MM.1S (cell line): ENCODE measurements around the gene FILIP1.
"Not testable (repeated sequence)": the region's sequence is repeated elsewhere in the genome, so short reads cannot be mapped to it uniquely, and the experiment has no call there.

Experiments
- DNase-seq: peaks from one replicate; pipeline ENCODE4 v3.0.0-alpha.2; 2015
- H2AFZ ChIP-seq: fragments of 300-600 bp; sonication (generic); 2 replicates; pipeline ENCODE4 v1.6.0; 2016; ENCODE audit warnings: antibody characterized with exemption, low read length
- H3F3A ChIP-seq: fragments of 300-600 bp; sonication (generic); 2 replicates; pipeline ENCODE4 v1.6.1; 2016; ENCODE audit warnings: mild to moderate bottlenecking, antibody characterized with exemption, low read length, moderate library complexity, mixed read lengths; ENCODE audit not compliant: insufficient read depth
- H3K27ac ChIP-seq: fragments of 300-600 bp; sonication (generic); 2 replicates; pipeline ENCODE4 v1.5.1; 2016; ENCODE audit warnings: mild to moderate bottlenecking, low read length
- H3K27me3 ChIP-seq: fragments of 300-600 bp; sonication (generic); replicated peaks from 2 replicates; pipeline ENCODE4 v1.6.0; 2016; ENCODE audit warnings: low read length; ENCODE audit not compliant: insufficient read depth
- H3K36me3 ChIP-seq: fragments of 300-600 bp; sonication (generic); replicated peaks from 2 replicates; pipeline ENCODE4 v1.6.1; 2016; ENCODE audit warnings: mild to moderate bottlenecking, low read length, mixed read lengths; ENCODE audit not compliant: insufficient read depth
- H3K4me1 ChIP-seq: fragments of 300-600 bp; sonication (generic); 2 replicates; pipeline ENCODE4 v1.6.1; 2016; ENCODE audit warnings: low read length, mixed read lengths
- H3K4me2 ChIP-seq: fragments of 300-600 bp; sonication (generic); 2 replicates; pipeline ENCODE4 v1.6.0; 2016; ENCODE audit warnings: low read depth, low read length
- H3K4me3 ChIP-seq: fragments of 300-600 bp; sonication (generic); 2 replicates; pipeline ENCODE4 v1.5.1; 2016; ENCODE audit warnings: low read length, mixed read lengths
- H3K79me2 ChIP-seq: fragments of 300-600 bp; sonication (generic); 2 replicates; pipeline ENCODE4 v1.6.1; 2016; ENCODE audit warnings: mixed run types, low read length, mixed read lengths
- H3K9ac ChIP-seq: fragments of 300-600 bp; sonication (generic); 2 replicates; pipeline ENCODE4 v1.6.1; 2016; ENCODE audit warnings: low read length, mixed read lengths
- H3K9me2 ChIP-seq: fragments of 300-600 bp; sonication (generic); replicated peaks from 2 replicates; pipeline ENCODE4 v1.6.1; 2016; ENCODE audit warnings: mild to moderate bottlenecking, low read length, mixed read lengths; ENCODE audit not compliant: insufficient read depth
- H3K9me3 ChIP-seq: fragments of 300-600 bp; sonication (generic); replicated peaks from 2 replicates; pipeline ENCODE4 v1.6.1; 2016; ENCODE audit warnings: mild to moderate bottlenecking, low read length, mixed read lengths; ENCODE audit not compliant: insufficient read depth
- H4K20me1 ChIP-seq: fragments of 300-600 bp; sonication (generic); 2 replicates; pipeline ENCODE4 v1.6.1; 2016; ENCODE audit warnings: mild to moderate bottlenecking, low read length, moderate library complexity, mixed read lengths; ENCODE audit not compliant: insufficient read depth
- CTCF ChIP-seq: fragments of 300-600 bp; sonication (generic); IDR thresholded peaks from 2 replicates; pipeline ENCODE4 v1.5.1; 2016; ENCODE audit warnings: antibody characterized with exemption, low read length, mixed read lengths
- EZH2 ChIP-seq: fragments of 300-600 bp; sonication (generic); optimal IDR thresholded peaks from 2 replicates; pipeline ENCODE3; 2017; ENCODE audit warnings: low read depth, mild to moderate bottlenecking, antibody characterized with exemption, low read length, mixed read lengths
- EZH2phosphoT487 ChIP-seq: fragments of 300-600 bp; sonication (generic); IDR thresholded peaks from 2 replicates; pipeline ENCODE4 v1.6.1; 2018; ENCODE audit warnings: antibody characterized with exemption, low read length

The FILIP1 gene

GRCh38 chr6:75412969-75413662, 80.5 kb downstream of the FILIP1 start:
- Histone ChIP-seq H3F3A (no peaks in the 10 kb centered on the region), H3K27me3 (no peaks in the 10 kb centered on the region), H3K4me1 (peaks cover 13% of the 10 kb centered on the region), H4K20me1 (no peaks in the 10 kb centered on the region), H3K27ac (no peak overlapping the region), H3K79me2 (no peaks in the 10 kb centered on the region), H2AFZ (no peak overlapping the region), H3K4me3 (no peak overlapping the region), H3K9me3 (no peaks in the 10 kb centered on the region), H3K9ac (no peak overlapping the region), H3K9me2 (no peaks in the 10 kb centered on the region), H3K4me2 (peak overlapping the region; percentile 10; the same call in 1 of the 2 replicates), H3K36me3 (no peaks in the 10 kb centered on the region)
- TF ChIP-seq EZH2 (no peak), EZH2phosphoT487 (no peak), CTCF (no peak)
- no peak for DNase-seq

- not testable (repeated sequence) for H2AFZ ChIP-seq, H3K9me2 ChIP-seq
Observed at GRCh38 chr6:75410564-75410963, 83.0 kb downstream of the FILIP1 start.

GRCh38 chr6:75409928-75410327, 83.7 kb downstream of the FILIP1 start:
- Histone ChIP-seq H3K36me3 (no peaks in the 10 kb centered on the region), H3K4me2 (no peak overlapping the region), H3K9me2 (no peaks in the 10 kb centered on the region), H3K4me1 (peaks cover 13% of the 10 kb centered on the region), H3K27ac (no peak overlapping the region), H3K9me3 (no peaks in the 10 kb centered on the region), H3F3A (no peaks in the 10 kb centered on the region), H3K9ac (no peak overlapping the region), H3K79me2 (no peaks in the 10 kb centered on the region), H2AFZ (no peak overlapping the region), H3K27me3 (no peaks in the 10 kb centered on the region), H3K4me3 (no peak overlapping the region), H4K20me1 (no peaks in the 10 kb centered on the region)
- TF ChIP-seq CTCF (no peak), EZH2phosphoT487 (no peak), EZH2 (no peak)
- no peak for DNase-seq

More at GRCh38 chr6:75410564-75410963, 83.0 kb downstream of the FILIP1 start:
- H4K20me1 ChIP-seq, H3F3A ChIP-seq, H3K4me3 ChIP-seq, H3K36me3 ChIP-seq, DNase-seq, H3K9me3 ChIP-seq, H3K4me2 ChIP-seq, H3K27me3 ChIP-seq, H3K79me2 ChIP-seq, H3K9ac ChIP-seq, H3K27ac ChIP-seq: not testable (repeated sequence)
- peaks cover 13% of the 10 kb centered on the region for H3K4me1 ChIP-seq

GRCh38 chr6:75409286-75409685, 84.3 kb downstream of the FILIP1 start:
- no peaks in the 10 kb centered on the region for H3K27me3 ChIP-seq
- no peaks in the 10 kb centered on the region for H3K79me2 ChIP-seq
- H3K9me2 ChIP-seq = no peaks in the 10 kb centered on the region
- H2AFZ ChIP-seq = no peak overlapping the region
- H3K27ac ChIP-seq = no peak overlapping the region
- H4K20me1 ChIP-seq = no peaks in the 10 kb centered on the region
- no peak for TF ChIP-seq EZH2
- TF ChIP-seq EZH2phosphoT487 = no peak
- no peak for TF ChIP-seq CTCF
- H3K4me1 ChIP-seq = peaks cover 13% of the 10 kb centered on the region
- H3K4me3 ChIP-seq = no peak overlapping the region
- no peaks in the 10 kb centered on the region for H3F3A ChIP-seq
- H3K9ac ChIP-seq = no peak overlapping the region
- no peaks in the 10 kb centered on the region for H3K9me3 ChIP-seq
- no peak overlapping the region for H3K4me2 ChIP-seq
- no peak for DNase-seq
- H3K36me3 ChIP-seq = no peaks in the 10 kb centered on the region
